DOHH2 (cell line): ENCODE data around the gene AP2A1.
A peak's percentile ranks its signal among the peaks of the same experiment; 100 is the strongest.
"Not testable (repeated sequence)": the region's sequence is repeated elsewhere in the genome, so short reads cannot be mapped to it uniquely, and the experiment has no call there.

Experiments
- H3F3A ChIP-seq: fragments of 200-600 bp; sonication (generic), shearing (Covaris generic); 2 replicates; pipeline ENCODE4 v1.6.0; 2016; ENCODE audit warnings: antibody characterized with exemption, mild to moderate bottlenecking; ENCODE audit not compliant: control insufficient read depth, insufficient read depth
- H3K27ac ChIP-seq: fragments of 200-600 bp; sonication (generic); 2 replicates; pipeline ENCODE4 v1.5.1; 2014; ENCODE audit warnings: low read depth, mild to moderate bottlenecking, low read length, moderate library complexity
- H3K27me3 ChIP-seq: fragments of 200-600 bp; sonication (generic); 2 replicates; pipeline ENCODE4 v1.6.1; 2014; ENCODE audit warnings: mild to moderate bottlenecking, low read length, mixed read lengths; ENCODE audit not compliant: control insufficient read depth
- H3K36me3 ChIP-seq: fragments of 200-600 bp; sonication (generic); 2 replicates; pipeline ENCODE4 v1.6.1; 2014; ENCODE audit warnings: mild to moderate bottlenecking, low read length, moderate library complexity, mixed read lengths; ENCODE audit not compliant: control insufficient read depth
- H3K4me1 ChIP-seq: fragments of 200-600 bp; sonication (generic); 2 replicates; pipeline ENCODE4 v1.6.1; 2014; ENCODE audit warnings: mild to moderate bottlenecking, low read length, mixed read lengths; ENCODE audit not compliant: control insufficient read depth
- H3K4me2 ChIP-seq: fragments of 200-600 bp; sonication (generic); 2 replicates; pipeline ENCODE4 v1.6.0; 2014; ENCODE audit warnings: mild to moderate bottlenecking, low read length, moderate library complexity
- H3K4me3 ChIP-seq: fragments of 200-600 bp; sonication (generic); 2 replicates; pipeline ENCODE4 v1.5.1; 2014; ENCODE audit warnings: mild to moderate bottlenecking, low read length, mixed read lengths
- H3K79me2 ChIP-seq: fragments of 200-600 bp; sonication (generic); 2 replicates; pipeline ENCODE4 v1.6.1; 2014; ENCODE audit warnings: mild to moderate bottlenecking, low read length, mixed read lengths; ENCODE audit not compliant: control insufficient read depth
- H3K9me2 ChIP-seq: fragments of 200-600 bp; sonication (generic); replicated peaks from 2 replicates; pipeline ENCODE4 v1.6.1; 2014; ENCODE audit warnings: mild to moderate bottlenecking, low read length, mixed read lengths; ENCODE audit not compliant: control insufficient read depth
- H3K9me3 ChIP-seq: fragments of 200-600 bp; sonication (generic); 2 replicates; pipeline ENCODE4 v1.6.1; 2014; ENCODE audit warnings: antibody characterized with exemption, low read length, mixed read lengths; ENCODE audit not compliant: control insufficient read depth, insufficient read depth
- H4K20me1 ChIP-seq: fragments of 200-600 bp; sonication (generic); 2 replicates; pipeline ENCODE4 v1.6.0; 2014; ENCODE audit warnings: low read depth, mild to moderate bottlenecking, antibody characterized with exemption, low read length, moderate library complexity; ENCODE audit not compliant: control insufficient read depth, insufficient read depth
- CTCF ChIP-seq: fragments of 200-600 bp; sonication (generic); IDR thresholded peaks from one replicate; pipeline ENCODE4 v1.5.1; 2014; ENCODE audit warnings: antibody characterized with exemption, mild to moderate bottlenecking, low read depth, low read length; ENCODE audit not compliant: poor library complexity, severe bottlenecking
- EZH2phosphoT487 ChIP-seq: fragments of 200-600 bp; sonication (generic); IDR thresholded peaks from 2 replicates; pipeline ENCODE4 v1.6.1; 2017; ENCODE audit warnings: borderline replicate concordance, mild to moderate bottlenecking, antibody characterized with exemption, low read length, moderate library complexity, mixed read lengths

The AP2A1 gene

GRCh38 chr19:49766930-49767299 is at the start of gene AP2A1:
TSS of gene AP2A1 (plus strand) at chr19:49767001. CDS start at chr19:49767134, 133 bp downstream.
- Histone ChIP-seq H3K4me1 (peaks cover 26% of the 10 kb centered on the region), H3F3A (peaks cover 3% of the 10 kb centered on the region)
- TF ChIP-seq CTCF (no peak), EZH2phosphoT487 (no peak)

GRCh38 chr19:49718511-49718910 is 48.3 kb upstream of the AP2A1 start:
- Histone ChIP-seq H3F3A (no peaks in the 10 kb centered on the region), H3K27me3 (no peaks in the 10 kb centered on the region), H3K4me1 (peaks cover 11% of the 10 kb centered on the region), H3K9me2 (no peaks in the 10 kb centered on the region), H3K9me3 (peaks cover 5% of the 10 kb centered on the region; the same call in 1 of the 2 replicates), H3K79me2 (no peaks in the 10 kb centered on the region), H3K4me2 (peak overlapping the region; percentile 68), H3K36me3 (no peaks in the 10 kb centered on the region), H4K20me1 (no peaks in the 10 kb centered on the region), H3K4me3 (no peak overlapping the region; the same call in 1 of the 2 replicates), H3K27ac (no peak overlapping the region)
- TF ChIP-seq EZH2phosphoT487 (no peak), CTCF (no peak)

More at GRCh38 chr19:49766930-49767299, at the start of gene AP2A1:
- peak within 1 kb of the TSS; percentile 81 for H3K27ac ChIP-seq
- peaks cover 48% of the 10 kb centered on the region for H3K79me2 ChIP-seq
- H3K4me2 ChIP-seq, result peak within 1 kb of the TSS; percentile 90
- peak within 1 kb of the TSS; percentile 99 for H3K4me3 ChIP-seq
- H3K9me3 ChIP-seq, result no peaks in the 10 kb centered on the region
- peaks cover 5% of the 10 kb centered on the region; the same call in 1 of the 2 replicates for H3K36me3 ChIP-seq
- 0 out of 2 replicates have a peak, but pooled peaks cover 3% of the 10 kb centered on the region for H4K20me1 ChIP-seq
- no peaks in the 10 kb centered on the region for H3K9me2 ChIP-seq
- no peaks in the 10 kb centered on the region for H3K27me3 ChIP-seq

- Histone ChIP-seq H3K4me2 (no peak overlapping the region), H4K20me1 (no peaks in the 10 kb centered on the region), H3F3A (no peaks in the 10 kb centered on the region), H3K27ac (no peak overlapping the region), H3K36me3 (no peaks in the 10 kb centered on the region), H3K4me3 (no peak overlapping the region), H3K9me2 (no peaks in the 10 kb centered on the region), H3K27me3 (no peaks in the 10 kb centered on the region), H3K9me3 (peaks cover 5% of the 10 kb centered on the region; the same call in 1 of the 2 replicates), H3K4me1 (peaks cover 11% of the 10 kb centered on the region), H3K79me2 (no peaks in the 10 kb centered on the region)
- no peak for TF ChIP-seq CTCF
- TF ChIP-seq EZH2phosphoT487, result no peak
These were observed 47.8 kb upstream of the AP2A1 start for GRCh38 chr19:49718991-49719390.

GRCh38 chr19:49719420-49719819 is 47.4 kb upstream of the AP2A1 start:
- H3K27ac ChIP-seq, H3K36me3 ChIP-seq, H3K27me3 ChIP-seq, H3K9me2 ChIP-seq, H3K4me3 ChIP-seq, H3F3A ChIP-seq, H3K9me3 ChIP-seq, H3K79me2 ChIP-seq, H3K4me2 ChIP-seq, H4K20me1 ChIP-seq: not testable (repeated sequence)
- H3K4me1 ChIP-seq, result peaks cover 11% of the 10 kb centered on the region
